Liver (tissue), 9 donors: ENCODE measurements around the gene PDE10A. TPM values are rescaled to one million over a fixed set of nuclear protein-coding genes. Genes with fewer than 3 reads are reported as not detected.

ENCODE experiments used
- DNase-seq: peaks from one replicate; pipeline ENCODE4 v3.0.0-alpha.2; 2017; ENCODE audit warnings: low spot score
- H3K27ac ChIP-seq, 2 donors: one replicate each; pipeline ENCODE4 v1.7.0; 2013; ENCODE audit warnings: inconsistent platforms in 2 of 2, low read length in 2 of 2, control low read depth in 1 of 2, low read depth in 1 of 2, mild to moderate bottlenecking in 1 of 2
- H3K27me3 ChIP-seq, 4 donors: one replicate each; pipeline versions ENCODE4 v1.6.1 to v1.7.0; 2013; ENCODE audit warnings: low read length in 3 of 4, inconsistent platforms in 1 of 4, mild to moderate bottlenecking in 1 of 4, moderate library complexity in 1 of 4; ENCODE audit not compliant: control insufficient read depth in 4 of 4, insufficient read depth in 4 of 4
- H3K36me3 ChIP-seq, 4 donors: one replicate each; pipeline versions ENCODE4 v1.6.1 to v1.7.0; 2013; ENCODE audit warnings: low read length in 3 of 4, mild to moderate bottlenecking in 3 of 4, low read depth in 1 of 4, moderate library complexity in 1 of 4; ENCODE audit not compliant: control insufficient read depth in 4 of 4, insufficient read depth in 3 of 4
- H3K4me1 ChIP-seq, 4 donors: one replicate each; pipeline versions ENCODE4 v1.6.1 to v1.7.0; 2013; ENCODE audit warnings: low read length in 3 of 4, mild to moderate bottlenecking in 3 of 4, moderate library complexity in 1 of 4; ENCODE audit not compliant: control insufficient read depth in 4 of 4, insufficient read depth in 4 of 4
- H3K4me3 ChIP-seq, 3 donors: one replicate each; pipeline versions ENCODE4 v1.6.1 to v1.7.0; 2013; ENCODE audit warnings: low read length in 3 of 3, control low read depth in 1 of 3, low read depth in 1 of 3, mild to moderate bottlenecking in 1 of 3
- H3K9ac ChIP-seq, 2 donors: one replicate each; pipeline ENCODE4 v1.7.0; 2013; ENCODE audit warnings: low read length in 2 of 2, mild to moderate bottlenecking in 2 of 2, moderate library complexity in 2 of 2, control low read depth in 1 of 2, low read depth in 1 of 2
- H3K9me3 ChIP-seq, 4 donors: one replicate each; pipeline versions ENCODE4 v1.6.1 to v1.7.0; 2013; ENCODE audit warnings: low read length in 3 of 4; ENCODE audit not compliant: control insufficient read depth in 4 of 4
- EGR1 ChIP-seq, 2 donors: IDR thresholded peaks; 2 replicates each; pipeline ENCODE4 v1.6.1; 2016 to 2018; ENCODE audit warnings: antibody characterized with exemption in 2 of 2, low read depth in 2 of 2
- FOXA1 ChIP-seq: IDR thresholded peaks from 2 replicates; pipeline ENCODE4 v1.6.1; 2016; ENCODE audit warnings: antibody characterized with exemption
- FOXA2 ChIP-seq: IDR thresholded peaks from 2 replicates; pipeline ENCODE4 v1.6.1; 2016; ENCODE audit warnings: antibody characterized with exemption
- GABPA ChIP-seq, 2 donors: IDR thresholded peaks in 1 of 2; conservative IDR thresholded peaks in 1 of 2; 2 replicates each; pipeline ENCODE4 v1.6.1; 2016; ENCODE audit warnings: antibody characterized with exemption in 2 of 2, mild to moderate bottlenecking in 1 of 2, moderate library complexity in 1 of 2
- HNF4A ChIP-seq, 2 donors: conservative IDR thresholded peaks; 2 replicates each; pipeline ENCODE4 v1.6.1; 2016; ENCODE audit warnings: antibody characterized with exemption in 2 of 2, mild to moderate bottlenecking in 2 of 2
- HNF4G ChIP-seq: IDR thresholded peaks from 2 replicates; pipeline ENCODE4 v1.6.1; 2016; ENCODE audit warnings: antibody characterized with exemption
- JUND ChIP-seq, 2 donors: IDR thresholded peaks; 2 replicates each; pipeline ENCODE4 v1.6.1; 2016; ENCODE audit warnings: antibody characterized with exemption in 2 of 2
- NR2F2 ChIP-seq: IDR thresholded peaks from 2 replicates; pipeline ENCODE4 v1.6.1; 2016; ENCODE audit warnings: antibody characterized with exemption
- RAD21 ChIP-seq, 2 donors: IDR thresholded peaks; 2 replicates each; pipeline ENCODE4 v1.6.1; 2016; ENCODE audit warnings: antibody characterized with exemption in 2 of 2, mild to moderate bottlenecking in 2 of 2
- RXRA ChIP-seq, 2 donors: IDR thresholded peaks; 2 replicates each; pipeline ENCODE4 v1.6.1; 2017 to 2018; ENCODE audit warnings: antibody characterized with exemption in 2 of 2, mild to moderate bottlenecking in 1 of 2
- SP1 ChIP-seq: IDR thresholded peaks from 2 replicates; pipeline ENCODE4 v1.6.1; 2018; ENCODE audit warnings: antibody characterized with exemption, mild to moderate bottlenecking
- TAF1 ChIP-seq: conservative IDR thresholded peaks from 2 replicates; pipeline ENCODE4 v1.6.1; 2016; ENCODE audit warnings: antibody characterized with exemption, mild to moderate bottlenecking
- YY1 ChIP-seq: IDR thresholded peaks from 2 replicates; pipeline ENCODE4 v1.6.1; 2016; ENCODE audit warnings: antibody characterized with exemption, mild to moderate bottlenecking
- WGBS: extraction: QIAGEN DNeasy Blood & Tissue Kit; methylation state at CpG from one replicate; pipeline ENCODE4 v1.1.7; 2013; 5-methylcytosine and 5-hydroxymethylcytosine counted together
- polyA plus RNA-seq, 2 donors: library from polyadenylated mRNA; stranded (reverse) in 1 of 2; unstranded in 1 of 2; fragments of 200-250 nt in 1 of 2; fragments of >200 nt in 1 of 2; fragmentation: Nextera tagmentation in 1 of 2; extraction: Ambion mirVana in 1 of 2; gene quantifications; one replicate each; pipeline versions ENCODE4 v1.2.1 to v1.2.3, GENCODE V29; 2013 to 2015
- total RNA-seq, 2 donors: library from RNA; depleted of rRNA; stranded (reverse); fragments of >200 nt; gene quantifications; one replicate each; pipeline ENCODE4 v1.2.3, GENCODE V29; 2014
- TF ChIP-seq, protein P1 (sequence below): IDR thresholded peaks from 2 replicates; pipeline ENCODE4 v1.6.1; 2016; ENCODE audit warnings: antibody characterized with exemption
- TF ChIP-seq, protein P2 (sequence below): IDR thresholded peaks from 2 replicates; pipeline ENCODE4 v1.6.1; 2016; ENCODE audit warnings: antibody characterized with exemption
- TF ChIP-seq, protein P3 (sequence below): IDR thresholded peaks from 2 replicates; pipeline ENCODE4 v1.6.1; 2016; ENCODE audit warnings: antibody characterized with exemption, mild to moderate bottlenecking
- TF ChIP-seq, protein P4 (sequence below): fragments of 150-350 bp; IDR thresholded peaks from 2 replicates; pipeline ENCODE4 v1.5.1; 2017; ENCODE audit warnings: improper control_type of control experiment, low read depth, low read length; ENCODE audit not compliant: missing input control
- TF ChIP-seq, protein P5 (sequence below): IDR thresholded peaks from 2 replicates; pipeline ENCODE4 v1.6.1; 2016; ENCODE audit warnings: antibody characterized with exemption
- donor health status: healthy.
- donor health status: healthy.
- donor health status: healthy.
- donor health status: healthy.
- donor health status: healthy.

The PDE10A gene
- total and polyA plus RNA-seq, 4 donors = 0.20 to 1.7 (median 0.47) TPM

DNA sequence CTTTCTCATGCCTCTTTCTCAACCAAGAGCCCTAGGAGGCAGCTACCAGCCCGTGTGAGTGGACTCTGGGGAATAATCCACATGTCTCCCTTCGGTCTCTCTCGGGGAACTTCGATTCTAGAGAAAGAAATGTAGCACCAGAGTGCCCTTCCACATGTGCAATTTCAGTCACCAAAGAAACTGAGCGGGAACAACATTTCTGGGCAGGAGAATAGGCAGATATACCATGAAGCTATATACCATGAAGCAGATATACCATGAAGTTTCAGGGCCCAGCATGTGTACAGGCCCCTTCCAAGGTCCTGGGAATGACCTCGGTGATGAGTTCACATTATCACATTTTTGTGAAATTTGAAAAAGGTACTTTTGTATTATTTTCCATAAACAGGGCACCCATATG, 60.8 kb downstream of the PDE10A start:
- TF ChIP-seq, protein P1, sequence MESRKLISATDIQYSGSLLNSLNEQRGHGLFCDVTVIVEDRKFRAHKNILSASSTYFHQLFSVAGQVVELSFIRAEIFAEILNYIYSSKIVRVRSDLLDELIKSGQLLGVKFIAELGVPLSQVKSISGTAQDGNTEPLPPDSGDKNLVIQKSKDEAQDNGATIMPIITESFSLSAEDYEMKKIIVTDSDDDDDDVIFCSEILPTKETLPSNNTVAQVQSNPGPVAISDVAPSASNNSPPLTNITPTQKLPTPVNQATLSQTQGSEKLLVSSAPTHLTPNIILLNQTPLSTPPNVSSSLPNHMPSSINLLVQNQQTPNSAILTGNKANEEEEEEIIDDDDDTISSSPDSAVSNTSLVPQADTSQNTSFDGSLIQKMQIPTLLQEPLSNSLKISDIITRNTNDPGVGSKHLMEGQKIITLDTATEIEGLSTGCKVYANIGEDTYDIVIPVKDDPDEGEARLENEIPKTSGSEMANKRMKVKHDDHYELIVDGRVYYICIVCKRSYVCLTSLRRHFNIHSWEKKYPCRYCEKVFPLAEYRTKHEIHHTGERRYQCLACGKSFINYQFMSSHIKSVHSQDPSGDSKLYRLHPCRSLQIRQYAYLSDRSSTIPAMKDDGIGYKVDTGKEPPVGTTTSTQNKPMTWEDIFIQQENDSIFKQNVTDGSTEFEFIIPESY = no peak
- TF ChIP-seq, protein P2, sequence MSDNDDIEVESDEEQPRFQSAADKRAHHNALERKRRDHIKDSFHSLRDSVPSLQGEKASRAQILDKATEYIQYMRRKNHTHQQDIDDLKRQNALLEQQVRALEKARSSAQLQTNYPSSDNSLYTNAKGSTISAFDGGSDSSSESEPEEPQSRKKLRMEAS = no peak
- TF ChIP-seq TAF1 (no peak), HNF4G (no peak), YY1 (no peak), FOXA2 (no peak), GABPA (IDR thresholded peaks at IDR 0.05 in 1 of 2, conservative IDR thresholded peaks at IDR 0.05 in 1 of 2) (no peak), HNF4A (conservative IDR thresholded peaks at IDR 0.05) (no peak)
- TF ChIP-seq, protein P3, sequence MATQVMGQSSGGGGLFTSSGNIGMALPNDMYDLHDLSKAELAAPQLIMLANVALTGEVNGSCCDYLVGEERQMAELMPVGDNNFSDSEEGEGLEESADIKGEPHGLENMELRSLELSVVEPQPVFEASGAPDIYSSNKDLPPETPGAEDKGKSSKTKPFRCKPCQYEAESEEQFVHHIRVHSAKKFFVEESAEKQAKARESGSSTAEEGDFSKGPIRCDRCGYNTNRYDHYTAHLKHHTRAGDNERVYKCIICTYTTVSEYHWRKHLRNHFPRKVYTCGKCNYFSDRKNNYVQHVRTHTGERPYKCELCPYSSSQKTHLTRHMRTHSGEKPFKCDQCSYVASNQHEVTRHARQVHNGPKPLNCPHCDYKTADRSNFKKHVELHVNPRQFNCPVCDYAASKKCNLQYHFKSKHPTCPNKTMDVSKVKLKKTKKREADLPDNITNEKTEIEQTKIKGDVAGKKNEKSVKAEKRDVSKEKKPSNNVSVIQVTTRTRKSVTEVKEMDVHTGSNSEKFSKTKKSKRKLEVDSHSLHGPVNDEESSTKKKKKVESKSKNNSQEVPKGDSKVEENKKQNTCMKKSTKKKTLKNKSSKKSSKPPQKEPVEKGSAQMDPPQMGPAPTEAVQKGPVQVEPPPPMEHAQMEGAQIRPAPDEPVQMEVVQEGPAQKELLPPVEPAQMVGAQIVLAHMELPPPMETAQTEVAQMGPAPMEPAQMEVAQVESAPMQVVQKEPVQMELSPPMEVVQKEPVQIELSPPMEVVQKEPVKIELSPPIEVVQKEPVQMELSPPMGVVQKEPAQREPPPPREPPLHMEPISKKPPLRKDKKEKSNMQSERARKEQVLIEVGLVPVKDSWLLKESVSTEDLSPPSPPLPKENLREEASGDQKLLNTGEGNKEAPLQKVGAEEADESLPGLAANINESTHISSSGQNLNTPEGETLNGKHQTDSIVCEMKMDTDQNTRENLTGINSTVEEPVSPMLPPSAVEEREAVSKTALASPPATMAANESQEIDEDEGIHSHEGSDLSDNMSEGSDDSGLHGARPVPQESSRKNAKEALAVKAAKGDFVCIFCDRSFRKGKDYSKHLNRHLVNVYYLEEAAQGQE = no peak
- TF ChIP-seq, protein P4, sequence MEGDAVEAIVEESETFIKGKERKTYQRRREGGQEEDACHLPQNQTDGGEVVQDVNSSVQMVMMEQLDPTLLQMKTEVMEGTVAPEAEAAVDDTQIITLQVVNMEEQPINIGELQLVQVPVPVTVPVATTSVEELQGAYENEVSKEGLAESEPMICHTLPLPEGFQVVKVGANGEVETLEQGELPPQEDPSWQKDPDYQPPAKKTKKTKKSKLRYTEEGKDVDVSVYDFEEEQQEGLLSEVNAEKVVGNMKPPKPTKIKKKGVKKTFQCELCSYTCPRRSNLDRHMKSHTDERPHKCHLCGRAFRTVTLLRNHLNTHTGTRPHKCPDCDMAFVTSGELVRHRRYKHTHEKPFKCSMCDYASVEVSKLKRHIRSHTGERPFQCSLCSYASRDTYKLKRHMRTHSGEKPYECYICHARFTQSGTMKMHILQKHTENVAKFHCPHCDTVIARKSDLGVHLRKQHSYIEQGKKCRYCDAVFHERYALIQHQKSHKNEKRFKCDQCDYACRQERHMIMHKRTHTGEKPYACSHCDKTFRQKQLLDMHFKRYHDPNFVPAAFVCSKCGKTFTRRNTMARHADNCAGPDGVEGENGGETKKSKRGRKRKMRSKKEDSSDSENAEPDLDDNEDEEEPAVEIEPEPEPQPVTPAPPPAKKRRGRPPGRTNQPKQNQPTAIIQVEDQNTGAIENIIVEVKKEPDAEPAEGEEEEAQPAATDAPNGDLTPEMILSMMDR = no peak
- DNase-seq = no peak
- no peaks in the 10 kb centered on the region for H3K4me1 ChIP-seq
- no peak overlapping the region for H3K4me3 ChIP-seq
- H3K9ac ChIP-seq = no peak overlapping the region
- H3K36me3 ChIP-seq = no peaks in the 10 kb centered on the region
- H3K9me3 ChIP-seq = no peaks in the 10 kb centered on the region
- H3K27me3 ChIP-seq = peaks cover 0 to 6% (median 0%) of the 10 kb centered on the region in 4 donors
- 89% methylated on average over 6 of the region's 6 CpGs for WGBS
- no peak overlapping the region for H3K27ac ChIP-seq

DNA sequence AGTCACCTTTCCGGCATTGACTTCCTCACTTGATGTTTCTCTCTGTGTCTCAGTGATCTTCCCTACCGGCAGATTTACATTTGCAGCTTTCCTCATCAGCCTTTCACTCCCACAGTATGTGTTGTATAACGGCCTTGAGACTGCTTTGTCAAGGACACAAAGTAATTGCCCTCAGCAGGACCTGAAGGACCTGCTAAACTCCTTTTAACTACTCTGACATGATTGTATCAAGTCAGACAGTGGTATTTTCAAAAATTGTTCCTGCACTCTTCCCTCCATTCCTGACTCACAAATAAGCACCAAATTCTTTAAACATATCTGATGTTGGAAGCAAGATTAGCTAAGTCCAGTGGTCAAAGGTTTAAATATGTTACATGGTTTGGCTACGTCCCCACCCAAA, 62.4 kb downstream of the PDE10A start:
- no peak overlapping the region for H3K9ac ChIP-seq
- H3K9me3 ChIP-seq = no peaks in the 10 kb centered on the region
- no peak overlapping the region for H3K4me3 ChIP-seq
- no peaks in the 10 kb centered on the region for H3K36me3 ChIP-seq
- no peak for DNase-seq
- H3K27me3 ChIP-seq = no peaks in the 10 kb centered on the region
- 49% methylated on average over 4 of the region's 4 CpGs for WGBS
- no peak overlapping the region for H3K27ac ChIP-seq
- no peaks in the 10 kb centered on the region for H3K4me1 ChIP-seq
- TF ChIP-seq TAF1 (no peak), RAD21 (IDR thresholded peaks at IDR 0.05) (no peak), YY1 (no peak), HNF4G (no peak), FOXA1 (no peak), NR2F2 (no peak), RXRA (IDR thresholded peaks at IDR 0.05) (no peak), EGR1 (IDR thresholded peaks at IDR 0.05; ENCODE audit: low read depth in 2 of 2) (no peak), SP1 (no peak), FOXA2 (no peak), JUND (IDR thresholded peaks at IDR 0.05) (no peak)
- TF ChIP-seq, protein P4 = no peak
- TF ChIP-seq, protein P3 = no peak
- TF ChIP-seq, protein P5, sequence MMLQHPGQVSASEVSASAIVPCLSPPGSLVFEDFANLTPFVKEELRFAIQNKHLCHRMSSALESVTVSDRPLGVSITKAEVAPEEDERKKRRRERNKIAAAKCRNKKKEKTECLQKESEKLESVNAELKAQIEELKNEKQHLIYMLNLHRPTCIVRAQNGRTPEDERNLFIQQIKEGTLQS = no peak
